ENCODE results near the gene CELF3. TPM values are rescaled to one million over a fixed set of nuclear protein-coding genes. Genes with fewer than 3 reads are reported as not detected.
"Not testable (repeated sequence)": the region's sequence is repeated elsewhere in the genome, so short reads cannot be mapped to it uniquely, and the experiment has no call there.

Gene CELF3
- total RNA-seq, 1 donor from 2014 or later, result not detected

GRCh38 chr1:151673407-151673806 is 43.2 kb downstream of the CELF3 start:
- DNase-seq (ENCODE audit: low read depth) (no peak), FAIRE-seq (no peak)
- Histone ChIP-seq H3K27me3 (ENCODE audit: control insufficient read depth, insufficient read depth, low read length) (no peaks in the 10 kb centered on the region), H3K36me3 (ENCODE audit: control insufficient read depth, insufficient read depth, low read length) (no peaks in the 10 kb centered on the region), H3K4me3 (ENCODE audit: low read depth, low read length) (no peak overlapping the region)
- no peak for TF ChIP-seq CTCF (IDR thresholded peaks at IDR 0.05; ENCODE audit: insufficient read depth, low read length, severe bottlenecking)

DNA sequence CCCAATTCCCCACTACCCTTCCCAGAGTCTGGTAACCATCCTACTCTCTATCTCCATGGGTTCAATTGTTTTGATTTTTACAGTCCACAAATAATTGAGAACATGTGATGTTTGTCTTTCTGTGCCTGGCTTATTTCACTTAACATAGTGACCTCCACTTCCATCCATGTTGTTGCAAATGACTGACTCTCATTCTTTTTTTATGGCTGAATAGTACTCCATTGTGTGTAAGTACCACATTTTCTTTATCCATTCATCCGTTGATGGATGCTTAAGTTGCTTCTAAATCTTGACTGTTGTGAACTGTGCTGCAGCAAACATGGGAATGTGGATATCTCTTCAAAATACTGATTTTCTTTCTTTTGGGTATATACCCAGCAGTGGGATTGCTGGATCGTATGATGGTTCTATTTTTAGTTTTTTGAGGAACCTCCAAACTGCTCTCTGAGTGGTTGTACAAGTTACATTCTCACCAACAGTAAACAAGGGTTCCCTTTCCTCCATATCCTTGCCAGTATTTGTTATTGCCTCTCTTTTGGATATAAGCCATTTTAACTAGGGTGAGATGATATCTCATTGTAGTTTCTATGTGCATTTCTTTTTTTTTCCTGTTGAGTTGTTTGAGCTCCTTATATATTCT is 46.4 kb downstream of the CELF3 start:
- not testable (repeated sequence) for H3K4me3 ChIP-seq (ENCODE audit: low read depth, low read length); H3K27me3 ChIP-seq (ENCODE audit: control insufficient read depth, insufficient read depth, low read length); FAIRE-seq; DNase-seq (ENCODE audit: low read depth); H3K36me3 ChIP-seq (ENCODE audit: control insufficient read depth, insufficient read depth, low read length)

DNA sequence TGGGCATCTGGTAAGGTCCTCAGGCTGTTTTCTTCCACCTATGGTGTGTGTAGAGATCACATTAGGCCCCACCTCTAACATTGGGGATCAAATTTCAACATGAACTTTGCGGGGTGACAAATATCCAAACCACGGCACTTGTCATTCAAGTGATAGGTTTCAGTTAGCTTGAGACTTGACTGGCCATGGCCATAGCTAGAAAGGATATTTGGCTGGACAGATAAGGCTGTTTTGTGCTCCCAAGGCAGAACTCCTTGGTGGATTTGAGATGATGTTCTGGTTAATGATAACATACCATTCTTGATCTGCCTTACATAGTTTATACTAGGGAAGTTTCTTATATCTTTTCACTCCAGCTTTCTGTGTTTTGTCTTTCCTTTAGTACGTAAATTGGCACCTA is 48.5 kb downstream of the CELF3 start:
- TF ChIP-seq CTCF (IDR thresholded peaks at IDR 0.05; ENCODE audit: insufficient read depth, low read length, severe bottlenecking), result no peak
- Histone ChIP-seq H3K36me3 (ENCODE audit: control insufficient read depth, insufficient read depth, low read length) (peaks cover 1% of the 10 kb centered on the region), H3K27me3 (ENCODE audit: control insufficient read depth, insufficient read depth, low read length) (no peaks in the 10 kb centered on the region), H3K4me3 (ENCODE audit: low read depth, low read length) (no peak overlapping the region)
- DNase-seq (ENCODE audit: low read depth) (no peak), FAIRE-seq (no peak)

GRCh38 chr1:151661751-151662150 is 54.9 kb downstream of the CELF3 start:
- TF ChIP-seq CTCF (IDR thresholded peaks at IDR 0.05; ENCODE audit: insufficient read depth, low read length, severe bottlenecking), result no peak

GRCh38 chr1:151655371-151655770 is 61.2 kb downstream of the CELF3 start:
- H3K4me3 ChIP-seq (ENCODE audit: low read depth, low read length), result no peak overlapping the region
- FAIRE-seq (no peak), DNase-seq (ENCODE audit: low read depth) (no peak)
- H3K27me3 ChIP-seq (ENCODE audit: control insufficient read depth, insufficient read depth, low read length), result no peaks in the 10 kb centered on the region
- TF ChIP-seq CTCF (IDR thresholded peaks at IDR 0.05; ENCODE audit: insufficient read depth, low read length, severe bottlenecking), result no peak
- H3K36me3 ChIP-seq (ENCODE audit: control insufficient read depth, insufficient read depth, low read length), result peaks cover 2% of the 10 kb centered on the region

More at GRCh38 chr1:151661751-151662150, 54.9 kb downstream of the CELF3 start:
- peaks cover 3% of the 10 kb centered on the region for H3K36me3 ChIP-seq (ENCODE audit: control insufficient read depth, insufficient read depth, low read length)
- FAIRE-seq, result no peak
- DNase-seq (ENCODE audit: low read depth), result no peak
- H3K27me3 ChIP-seq (ENCODE audit: control insufficient read depth, insufficient read depth, low read length), result no peaks in the 10 kb centered on the region
- no peak overlapping the region for H3K4me3 ChIP-seq (ENCODE audit: low read depth, low read length)

- Histone ChIP-seq H3K4me3 (ENCODE audit: low read depth, low read length) (no peak overlapping the region), H3K27me3 (ENCODE audit: control insufficient read depth, insufficient read depth, low read length) (no peaks in the 10 kb centered on the region), H3K36me3 (ENCODE audit: control insufficient read depth, insufficient read depth, low read length) (peaks cover under 1% of the 10 kb centered on the region)
- FAIRE-seq, result no peak
- DNase-seq (ENCODE audit: low read depth), result no peak
- TF ChIP-seq CTCF (IDR thresholded peaks at IDR 0.05; ENCODE audit: insufficient read depth, low read length, severe bottlenecking), result no peak
These were observed 63.2 kb downstream of the CELF3 start for GRCh38 chr1:151653397-151653796.

Other genes with a start within 250 kb of the CELF3 start
- gene CGN, start 205.4 kb downstream of the CELF3 start, total RNA-seq, result 4.2 and 12.5 TPM in 2 replicates
- gene TUFT1, start 176.5 kb downstream of the CELF3 start, total RNA-seq, result 25.0 and 54.3 TPM in 2 replicates
- 20.0 and 23.9 TPM in 2 replicates for gene SNX27, start 104.8 kb downstream of the CELF3 start, total RNA-seq
- not detected in 2 replicates for gene RIIAD1, start 4.7 kb upstream of the CELF3 start, total RNA-seq
- gene MRPL9, start 46.7 kb upstream of the CELF3 start, total RNA-seq, result 83.2 and 110 TPM in 2 replicates
- 6.8 and 9.1 TPM in 2 replicates for gene TDRKH, start 73.7 kb upstream of the CELF3 start, total RNA-seq
- under 0.01 TPM in 1 of 2 replicates, not detected in the other for gene LINGO4, start 88.6 kb upstream of the CELF3 start, total RNA-seq
- 0.26 and 2.8 TPM in 2 replicates for gene RORC, start 115.0 kb upstream of the CELF3 start, total RNA-seq
- not detected in 2 replicates for gene C2CD4D, start 123.0 kb upstream of the CELF3 start, total RNA-seq
- not detected in 2 replicates for gene THEM5, start 136.9 kb upstream of the CELF3 start, total RNA-seq
- 6.7 and 9.7 TPM in 2 replicates for gene THEM4, start 192.7 kb upstream of the CELF3 start, total RNA-seq